Panc1 (cell line): ENCODE data around the gene DCAF12L2.

ENCODE experiments used
- CTCF ChIP-seq: fragments of 450-650 bp; IDR thresholded peaks from 2 replicates; pipeline ENCODE4 v1.5.1; 2017; ENCODE audit warnings: mild to moderate bottlenecking
- REST ChIP-seq, 2 experiments: IDR thresholded peaks; 2 replicates each; pipeline ENCODE4 v1.6.1; 2011 to 2012; ENCODE audit warnings: low read depth in 2 of 2, control low read depth in 1 of 2, low read length in 1 of 2, mild to moderate bottlenecking in 1 of 2, moderate library complexity in 1 of 2; ENCODE audit not compliant: insufficient read depth in 1 of 2

- no peak for TF ChIP-seq REST (IDR thresholded peaks at IDR 0.05; ENCODE audit: insufficient read depth in 1 of 2, low read depth in 2 of 2, low read length in 1 of 2)
- no peak for TF ChIP-seq CTCF
Observed at GRCh38 chrX:126170720-126171119, 4.6 kb upstream of the DCAF12L2 start.
